Hematopoietic multipotent progenitor cell treated with erythropoietin and hydrocortisone succinate and interleukin-3 and kit ligand, for 8 days (in vitro differentiated cells): ENCODE data around the gene ZNF480.
"Not testable (repeated sequence)": the region's sequence is repeated elsewhere in the genome, so short reads cannot be mapped to it uniquely, and the experiment has no call there.

ENCODE experiments used
- DNase-seq: peaks from one replicate; pipeline ENCODE4 v3.0.0-alpha.2; 2015

ZNF480 gene

DNA sequence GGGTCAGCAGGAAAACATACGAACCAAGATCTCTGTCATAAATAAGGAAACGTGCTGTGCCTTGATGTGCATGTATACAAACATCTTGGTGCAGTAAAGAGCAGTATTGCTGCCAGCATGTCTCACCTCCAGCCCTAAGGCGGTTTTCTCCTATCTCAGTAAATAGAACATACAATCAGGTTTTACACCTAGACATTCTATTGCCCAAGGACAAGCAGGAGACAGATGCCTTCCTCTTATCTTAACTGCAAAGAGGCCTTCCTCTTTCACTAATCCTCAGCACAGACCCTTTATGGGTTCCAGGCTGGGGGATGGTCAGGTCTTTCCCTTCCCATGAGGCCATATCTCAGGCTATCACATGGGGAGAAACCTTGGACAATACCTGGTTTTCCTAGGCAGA lies 42.1 kb downstream of the ZNF480 start:
- not testable (repeated sequence) for DNase-seq

- DNase-seq = peak; percentile 62
These were observed 46.6 kb downstream of the ZNF480 start for GRCh38 chr19:52343548-52343947.

DNA sequence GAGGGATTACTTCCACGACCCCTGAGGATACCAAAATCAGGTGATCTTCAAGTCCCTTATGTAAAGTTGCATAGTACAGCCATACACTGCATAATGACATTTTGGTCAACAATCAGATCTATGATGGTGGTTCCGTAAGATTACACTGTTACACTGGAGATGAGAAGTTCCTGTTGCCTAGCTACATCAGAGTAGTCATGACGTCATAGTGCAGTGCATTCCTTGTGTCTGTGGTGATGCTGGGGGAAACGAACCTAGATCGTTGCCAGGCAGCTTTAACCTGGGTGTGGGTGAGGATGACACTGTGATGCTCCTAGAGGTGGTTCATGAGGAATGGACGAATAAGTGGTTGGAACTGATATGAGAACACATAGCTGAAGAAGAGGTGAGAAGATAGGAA lies 48.2 kb downstream of the ZNF480 start:
- no peak for DNase-seq

DNA sequence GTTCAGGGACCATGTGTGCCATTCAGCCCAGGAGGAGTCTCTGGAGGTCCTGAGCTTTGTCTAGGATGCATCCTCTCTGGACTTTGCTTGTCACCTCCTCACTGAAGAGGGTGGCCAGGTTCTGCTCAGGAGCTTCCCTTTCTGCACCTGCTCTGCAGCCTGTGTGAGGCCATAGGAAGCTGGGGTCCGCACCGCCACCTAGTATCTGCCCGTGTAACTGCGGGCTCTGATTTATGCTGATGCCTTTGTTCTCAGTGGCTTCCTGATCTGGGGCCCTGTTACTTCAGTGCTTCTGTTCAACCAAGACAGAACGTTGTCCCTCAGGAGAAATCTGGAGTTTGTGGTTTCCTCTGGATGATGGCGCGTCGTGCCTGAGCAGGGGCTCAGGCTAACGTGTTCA lies 54.5 kb downstream of the ZNF480 start:
- DNase-seq = no peak

GRCh38 chr19:52366414-52366824 lies 69.5 kb downstream of the ZNF480 start:
- no peak for DNase-seq

DNA sequence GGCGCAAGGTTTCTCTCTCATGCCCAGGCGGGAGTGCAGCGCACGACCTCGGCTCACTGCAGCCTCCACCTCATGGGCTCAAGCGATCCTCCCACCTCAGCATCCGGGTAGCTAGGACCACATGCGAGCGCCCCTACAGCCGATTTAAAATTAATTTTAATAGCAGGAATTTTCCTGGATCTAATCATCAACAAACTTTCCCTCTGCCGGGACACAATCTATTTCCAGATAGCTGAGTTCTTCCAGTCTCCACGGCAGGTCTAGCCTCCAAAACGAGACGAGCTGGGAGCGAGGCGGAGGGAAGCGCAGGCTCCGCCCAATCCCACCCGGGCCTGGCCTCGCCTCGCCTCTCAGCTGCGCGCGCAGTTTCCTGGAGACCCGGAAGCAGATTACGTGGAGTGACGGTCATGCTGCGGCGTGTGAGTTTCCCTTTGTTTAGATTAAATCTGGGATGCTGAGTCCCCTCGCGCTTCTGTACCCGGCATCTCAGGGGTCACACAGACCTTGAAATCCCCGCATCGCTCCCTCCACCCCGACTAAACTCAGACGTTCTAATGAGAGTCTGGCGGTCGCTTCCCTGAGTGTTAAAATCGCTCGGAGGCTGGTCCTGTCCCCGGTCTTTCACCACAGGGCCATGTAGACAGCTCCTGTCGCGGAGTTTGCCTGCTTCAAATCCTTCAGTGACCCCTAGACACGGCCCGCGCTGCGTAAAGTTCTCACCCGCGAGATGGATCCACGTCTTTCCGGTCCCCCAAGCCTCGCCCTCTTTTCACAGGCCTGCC lies 72.8 kb downstream of the ZNF480 start, which contains the start of gene ZNF880:
Gene ZNF880, plus strand, starts transcription at position 365 of the 782 bp plus-strand sequence. Its CDS starts 43 bp downstream, at position 408.
- DNase-seq = peak; percentile 90

DNA sequence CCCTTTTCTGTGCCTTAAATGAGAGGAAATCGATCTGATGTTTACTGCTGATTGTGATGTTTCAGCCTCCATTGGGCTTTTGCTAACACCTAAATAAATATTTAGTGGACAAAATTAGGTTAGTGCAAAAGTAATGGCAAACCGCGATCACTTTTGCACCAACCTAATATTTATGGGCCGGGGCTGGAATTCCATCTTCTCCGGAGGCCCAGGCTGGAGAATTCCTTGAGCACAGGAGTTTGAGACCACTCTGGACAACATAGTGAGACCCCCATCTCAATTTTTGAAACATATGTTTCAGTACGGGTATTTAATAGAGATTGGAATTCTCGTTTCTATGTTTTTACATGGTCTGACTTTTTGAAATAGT lies 73.4 kb downstream of the ZNF480 start:
- DNase-seq = no peak
